Measurements from ENCODE around the gene TNFRSF6B. TPM values are rescaled to one million over a fixed set of nuclear protein-coding genes. Genes with fewer than 3 reads are reported as not detected.

Gene TNFRSF6B
- total RNA-seq, 4 donors from 2014 or later = 2.1 to 16.1 (median 11.1) TPM

DNA sequence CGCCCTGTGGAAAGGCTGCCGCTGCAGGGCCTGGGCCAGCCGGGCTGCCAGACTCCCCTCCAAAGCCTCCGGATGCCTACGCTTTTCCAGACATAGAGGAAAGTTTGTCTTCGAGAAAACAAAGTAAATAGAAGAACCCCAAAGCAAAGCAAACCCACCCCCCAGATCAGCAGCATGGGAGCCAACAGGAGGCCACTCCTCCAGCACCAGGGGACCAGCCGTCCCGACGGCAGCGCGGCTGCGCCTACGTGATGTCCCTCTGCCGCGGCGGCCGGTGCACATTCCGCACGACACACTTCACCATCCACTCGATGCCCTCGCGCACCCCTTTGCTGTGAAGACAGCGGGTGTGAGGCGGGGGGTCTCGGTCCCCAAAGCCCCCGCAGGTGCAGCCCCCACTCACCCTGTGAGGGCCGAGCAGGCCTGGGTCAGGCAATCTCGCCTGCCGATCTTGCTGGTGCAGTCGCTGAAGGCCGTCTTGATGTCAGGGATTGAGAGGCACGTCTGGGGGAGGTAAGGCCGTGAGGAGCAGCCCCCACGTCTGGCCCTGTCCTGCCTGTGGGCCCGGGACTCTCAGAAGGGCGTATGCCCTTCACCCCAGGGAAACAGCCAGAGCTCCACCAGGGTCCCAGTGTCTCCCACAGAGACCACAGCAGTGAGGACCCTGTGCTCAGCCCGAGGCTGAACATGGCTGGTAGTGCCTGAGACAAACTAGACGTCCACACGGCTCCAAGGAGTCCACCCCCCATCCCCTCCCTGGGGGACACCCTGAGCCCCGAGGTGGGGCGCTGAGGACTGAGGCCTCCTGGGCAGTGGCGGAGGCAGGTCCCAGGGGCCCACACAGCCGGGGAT, 4.0 kb downstream of the TNFRSF6B start:
- H3K9me3 ChIP-seq = no peaks in the 10 kb centered on the region
- H3K27ac ChIP-seq = peak overlapping the region; percentile 86
- peaks cover 25% of the 10 kb centered on the region for H3K36me3 ChIP-seq
- peak; percentile 62 to 67 for DNase-seq (ENCODE audit: low spot score in 2 of 2)
- peaks cover 47% of the 10 kb centered on the region for H3K4me1 ChIP-seq
- H3K27me3 ChIP-seq = no peaks in the 10 kb centered on the region
- TF ChIP-seq POLR2AphosphoS5 (IDR thresholded peaks at IDR 0.05) = no peak
- TF ChIP-seq, protein P1, sequence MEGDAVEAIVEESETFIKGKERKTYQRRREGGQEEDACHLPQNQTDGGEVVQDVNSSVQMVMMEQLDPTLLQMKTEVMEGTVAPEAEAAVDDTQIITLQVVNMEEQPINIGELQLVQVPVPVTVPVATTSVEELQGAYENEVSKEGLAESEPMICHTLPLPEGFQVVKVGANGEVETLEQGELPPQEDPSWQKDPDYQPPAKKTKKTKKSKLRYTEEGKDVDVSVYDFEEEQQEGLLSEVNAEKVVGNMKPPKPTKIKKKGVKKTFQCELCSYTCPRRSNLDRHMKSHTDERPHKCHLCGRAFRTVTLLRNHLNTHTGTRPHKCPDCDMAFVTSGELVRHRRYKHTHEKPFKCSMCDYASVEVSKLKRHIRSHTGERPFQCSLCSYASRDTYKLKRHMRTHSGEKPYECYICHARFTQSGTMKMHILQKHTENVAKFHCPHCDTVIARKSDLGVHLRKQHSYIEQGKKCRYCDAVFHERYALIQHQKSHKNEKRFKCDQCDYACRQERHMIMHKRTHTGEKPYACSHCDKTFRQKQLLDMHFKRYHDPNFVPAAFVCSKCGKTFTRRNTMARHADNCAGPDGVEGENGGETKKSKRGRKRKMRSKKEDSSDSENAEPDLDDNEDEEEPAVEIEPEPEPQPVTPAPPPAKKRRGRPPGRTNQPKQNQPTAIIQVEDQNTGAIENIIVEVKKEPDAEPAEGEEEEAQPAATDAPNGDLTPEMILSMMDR (IDR thresholded peaks at IDR 0.05) = no peak
- TF ChIP-seq POLR2A (IDR thresholded peaks at IDR 0.05) = no peak
- no peak for TF ChIP-seq EP300 (IDR thresholded peaks at IDR 0.05)
- H3K4me3 ChIP-seq = no peak overlapping the region
- WGBS = 78% methylated on average over 34 of the region's 43 CpGs

DNA sequence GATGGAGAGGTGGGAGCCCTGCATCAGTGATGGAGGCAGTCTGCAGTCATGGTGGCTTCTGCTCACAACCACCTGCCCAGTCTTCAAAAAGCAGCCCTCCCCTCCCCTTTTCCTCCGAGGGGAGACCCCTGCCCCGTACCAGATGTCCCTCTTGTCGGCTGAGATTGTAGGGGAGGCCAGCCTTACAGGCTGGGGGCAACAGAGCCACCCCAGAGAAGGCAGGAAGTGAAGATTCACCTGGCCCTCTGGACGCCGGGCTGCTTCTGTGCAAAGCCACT, 4.5 kb downstream of the TNFRSF6B start:
- DNase-seq (ENCODE audit: low spot score in 2 of 2) = peak in 1 of 2 donors; percentile 55
- H3K27ac ChIP-seq = peak overlapping the region; percentile 43
- H3K4me3 ChIP-seq = no peak overlapping the region
- TF ChIP-seq EP300 (IDR thresholded peaks at IDR 0.05) = no peak
- TF ChIP-seq, protein P1 (IDR thresholded peaks at IDR 0.05) = no peak
- no peak for TF ChIP-seq POLR2A (IDR thresholded peaks at IDR 0.05)
- TF ChIP-seq POLR2AphosphoS5 (IDR thresholded peaks at IDR 0.05) = no peak
- peaks cover 43% of the 10 kb centered on the region for H3K4me1 ChIP-seq
- H3K9me3 ChIP-seq = no peaks in the 10 kb centered on the region
- 73% methylated on average over 2 of the region's 5 CpGs for WGBS
- H3K36me3 ChIP-seq = peaks cover 29% of the 10 kb centered on the region
- H3K27me3 ChIP-seq = no peaks in the 10 kb centered on the region

DNA sequence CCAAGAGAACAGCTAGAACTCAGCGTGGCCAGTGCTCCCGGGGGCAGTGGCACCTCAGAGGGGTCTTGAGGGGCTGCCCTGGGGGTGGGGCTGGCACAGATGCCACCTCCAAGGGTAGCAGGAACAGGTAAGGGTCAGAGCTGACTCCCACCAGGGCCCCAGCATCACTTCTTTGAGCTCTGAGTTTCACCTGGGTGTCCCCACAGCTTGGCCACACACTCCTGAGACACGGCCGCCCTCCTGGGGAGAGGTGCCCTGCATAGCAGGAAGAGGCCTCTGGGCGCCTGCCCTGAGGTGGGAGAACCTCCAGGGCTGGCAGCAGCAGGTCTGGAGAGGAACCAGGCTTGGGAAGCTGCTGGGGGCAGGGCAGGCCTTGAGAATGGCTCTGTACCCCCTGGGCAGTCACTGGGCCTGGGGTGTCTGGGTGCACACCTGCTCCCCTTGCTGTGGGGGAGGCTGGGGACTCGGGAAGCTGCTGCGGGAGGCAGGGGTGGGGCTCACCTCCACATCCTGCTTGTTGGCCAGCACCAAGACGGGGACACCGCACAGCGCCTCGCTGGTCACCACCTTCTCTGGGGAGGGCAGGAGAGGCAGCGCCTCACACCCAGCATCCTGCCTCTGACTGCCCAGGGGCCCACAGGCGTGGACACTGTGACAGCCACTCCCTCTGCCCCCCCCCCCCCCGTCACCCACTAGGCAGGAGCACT, 5.0 kb downstream of the TNFRSF6B start:
- no peaks in the 10 kb centered on the region for H3K27me3 ChIP-seq
- TF ChIP-seq, protein P1 (IDR thresholded peaks at IDR 0.05) = no peak
- TF ChIP-seq POLR2AphosphoS5 (IDR thresholded peaks at IDR 0.05) = no peak
- TF ChIP-seq EP300 (IDR thresholded peaks at IDR 0.05) = no peak
- no peak for TF ChIP-seq POLR2A (IDR thresholded peaks at IDR 0.05)
- peaks cover 34% of the 10 kb centered on the region for H3K36me3 ChIP-seq
- H3K9me3 ChIP-seq = no peaks in the 10 kb centered on the region
- H3K27ac ChIP-seq = peak overlapping the region; percentile 43
- peak; percentile 60 to 76 for DNase-seq (ENCODE audit: low spot score in 2 of 2)
- no peak overlapping the region for H3K4me3 ChIP-seq
- WGBS = 60% methylated on average over 1 of the region's 14 CpGs
- peaks cover 43% of the 10 kb centered on the region for H3K4me1 ChIP-seq

DNA sequence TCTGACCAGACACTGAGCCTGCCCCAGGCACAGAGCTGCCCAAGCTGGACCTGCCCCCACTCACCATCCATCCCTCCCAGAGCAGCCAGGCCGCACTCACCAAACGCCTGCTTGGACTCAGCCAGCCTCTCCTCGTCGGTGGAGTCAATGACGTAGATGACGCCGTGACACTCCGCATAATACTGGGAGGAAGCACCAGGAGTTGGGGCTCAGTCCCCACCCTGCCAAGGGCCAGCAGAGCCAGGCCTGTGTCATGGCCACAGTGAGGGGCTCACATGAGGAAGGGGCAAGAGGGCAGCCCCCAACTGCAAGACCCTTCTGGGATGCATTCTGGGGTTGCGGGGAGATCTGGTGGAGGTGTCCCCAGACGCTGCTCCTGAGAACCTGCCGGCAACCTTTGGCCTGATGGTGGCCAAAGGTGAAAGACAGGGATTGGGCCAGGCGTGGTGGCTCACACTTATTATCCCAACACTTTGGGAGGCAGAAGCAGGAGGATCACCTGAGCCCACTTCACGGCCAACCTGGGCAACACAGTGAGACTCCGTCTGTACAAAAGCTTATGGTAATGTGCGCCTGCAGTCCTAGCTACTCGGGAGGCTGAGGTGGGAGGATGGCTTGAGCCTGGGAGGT, 5.7 kb downstream of the TNFRSF6B start:
- Histone ChIP-seq H3K27ac (no peak overlapping the region), H3K4me3 (no peak overlapping the region), H3K4me1 (peaks cover 42% of the 10 kb centered on the region), H3K9me3 (no peaks in the 10 kb centered on the region), H3K36me3 (peaks cover 34% of the 10 kb centered on the region), H3K27me3 (no peaks in the 10 kb centered on the region)
- WGBS = 96% methylated on average over 6 of the region's 16 CpGs
- TF ChIP-seq POLR2AphosphoS5 (IDR thresholded peaks at IDR 0.05) (no peak), EP300 (IDR thresholded peaks at IDR 0.05) (no peak), POLR2A (IDR thresholded peaks at IDR 0.05) (no peak)
- TF ChIP-seq, protein P1 (IDR thresholded peaks at IDR 0.05) = no peak
- peak; percentile 64 to 71 for DNase-seq (ENCODE audit: low spot score in 2 of 2)

Measured in suprapubic skin (tissue), 4 donors.